CD14-positive monocyte (primary cell): ENCODE data around the gene SLC4A5. TPM values are rescaled to one million over a fixed set of nuclear protein-coding genes. Genes with fewer than 3 reads are reported as not detected.

Source experiments
- DNase-seq, 3 donors: peaks; one replicate each; pipeline ENCODE4 v3.0.0-alpha.2; 2011 to 2022
- H2AFZ ChIP-seq: 2 replicates; pipeline ENCODE4 v1.6.0; 2012; ENCODE audit warnings: mild to moderate bottlenecking, low read depth, low read length, inconsistent platforms; ENCODE audit not compliant: insufficient read depth, poor library complexity, severe bottlenecking
- H3K27ac ChIP-seq, 2 donors: 1 replicate in 1 of 2; 2 replicates in 1 of 2; pipeline ENCODE4 v1.5.1; 2012 to 2013; ENCODE audit warnings: low read length in 2 of 2, control low read depth in 1 of 2, inconsistent platforms in 1 of 2, low read depth in 1 of 2, mild to moderate bottlenecking in 1 of 2
- H3K27me3 ChIP-seq, 2 donors: one replicate each; pipeline versions ENCODE4 v1.6.0 to v1.6.1; 2011 to 2013; ENCODE audit warnings: low read length in 2 of 2; ENCODE audit not compliant: control insufficient read depth in 2 of 2, insufficient read depth in 2 of 2
- H3K36me3 ChIP-seq, 2 donors: replicated peaks in 1 of 2; 1 replicate in 1 of 2; 2 replicates in 1 of 2; pipeline versions ENCODE4 v1.5.1 to v1.6.1; 2012 to 2013; ENCODE audit warnings: low read length in 2 of 2, control low read depth in 1 of 2, inconsistent platforms in 1 of 2, mild to moderate bottlenecking in 1 of 2; ENCODE audit not compliant: insufficient read depth in 2 of 2, control insufficient read depth in 1 of 2
- H3K4me1 ChIP-seq, 2 donors: 1 replicate in 1 of 2; 2 replicates in 1 of 2; pipeline versions ENCODE4 v1.5.1 to v1.6.1; 2012 to 2013; ENCODE audit warnings: low read length in 2 of 2, control low read depth in 1 of 2, inconsistent platforms in 1 of 2, mild to moderate bottlenecking in 1 of 2, moderate library complexity in 1 of 2; ENCODE audit not compliant: insufficient read depth in 2 of 2, control insufficient read depth in 1 of 2
- H3K4me2 ChIP-seq: replicated peaks from 2 replicates; pipeline ENCODE3; 2012; ENCODE audit warnings: low read length, moderate library complexity, mild to moderate bottlenecking; ENCODE audit not compliant: poor library complexity, severe bottlenecking; ENCODE audit errors: extremely low read depth
- H3K4me3 ChIP-seq, 3 experiments: fragments of 200-600 bp in 1 of 3; sonication (generic) in 1 of 3; replicated peaks in 1 of 3; 1 replicate in 2 of 3; 2 replicates in 1 of 3; pipeline ENCODE4 v1.5.1; 2011 to 2013; ENCODE audit warnings: low read length in 3 of 3, mild to moderate bottlenecking in 3 of 3, control low read depth in 2 of 3, low read depth in 2 of 3, inconsistent platforms in 1 of 3, moderate library complexity in 1 of 3
- H3K79me2 ChIP-seq: 2 replicates; pipeline ENCODE4 v1.6.0; 2012; ENCODE audit warnings: mild to moderate bottlenecking, control low read depth, inconsistent platforms, low read length, moderate library complexity; ENCODE audit not compliant: insufficient read depth
- H3K9ac ChIP-seq: 2 replicates; pipeline ENCODE4 v1.6.0; 2017; ENCODE audit warnings: low read length, mild to moderate bottlenecking; ENCODE audit not compliant: insufficient read depth, poor library complexity, severe bottlenecking
- H3K9me3 ChIP-seq, 2 donors: replicated peaks in 1 of 2; 1 replicate in 1 of 2; 2 replicates in 1 of 2; pipeline versions ENCODE4 v1.5.1 to v1.6.1; 2012 to 2013; ENCODE audit warnings: low read length in 2 of 2, control low read depth in 1 of 2; ENCODE audit not compliant: control insufficient read depth in 1 of 2, insufficient read depth in 1 of 2
- H4K20me1 ChIP-seq: 2 replicates; pipeline ENCODE4 v1.6.0; 2012; ENCODE audit warnings: mild to moderate bottlenecking, low read length, control low read depth, moderate library complexity; ENCODE audit not compliant: insufficient read depth
- H3K27ac Mint-ChIP-seq, 7 donors: one replicate each; pipeline ENCODE4 v1.8.0; 2020; ENCODE audit warnings: mild to moderate bottlenecking in 7 of 7, mixed read lengths in 7 of 7, moderate library complexity in 6 of 7, inconsistent platforms in 2 of 7
- H3K27me3 Mint-ChIP-seq, 3 donors: one replicate each; pipeline ENCODE4 v1.8.0; 2021 to 2022; ENCODE audit warnings: low read depth in 3 of 3, mild to moderate bottlenecking in 3 of 3, mixed read lengths in 3 of 3, moderate library complexity in 3 of 3, inconsistent platforms in 1 of 3
- H3K36me3 Mint-ChIP-seq, 2 donors: one replicate each; pipeline ENCODE4 v1.8.0; 2020; ENCODE audit warnings: mixed read lengths in 2 of 2, inconsistent platforms in 1 of 2, mild to moderate bottlenecking in 1 of 2
- H3K4me1 Mint-ChIP-seq: one replicate; pipeline ENCODE4 v1.8.0; 2020; ENCODE audit warnings: mild to moderate bottlenecking, mixed read lengths
- H3K4me3 Mint-ChIP-seq, 2 donors: one replicate each; pipeline ENCODE4 v1.8.0; 2020; ENCODE audit warnings: mild to moderate bottlenecking in 2 of 2, mixed read lengths in 2 of 2, moderate library complexity in 1 of 2
- H3K9me3 Mint-ChIP-seq, 7 donors: one replicate each; pipeline ENCODE4 v1.8.0; 2020 to 2022; ENCODE audit warnings: mixed read lengths in 7 of 7, mild to moderate bottlenecking in 6 of 7, moderate library complexity in 6 of 7, inconsistent platforms in 2 of 7
- WGBS: methylation state at CpG from one replicate; pipeline ENCODE4 v1.1.5; 2013; ENCODE audit warnings: missing lambda C conversion rate; ENCODE audit not compliant: insufficient coverage; 5-methylcytosine and 5-hydroxymethylcytosine counted together
- intact Hi-C, 2 donors: fragments of 100-400 bp; cut with micrococcal nuclease; formaldehyde crosslinking; loops; one replicate each; pipeline versions ENCODE4 v1.15.0 to v1.15.1; 2023
- polyA plus RNA-seq, 3 donors: library from polyadenylated mRNA; depleted of rRNA in 1 of 3; unstranded in 2 of 3; stranded (reverse) in 1 of 3; fragments of 300-500 nt in 2 of 3; fragments of >200 nt in 1 of 3; fragmentation: Illumina TruSeq in 2 of 3; gene quantifications; 1 replicate in 2 of 3; 2 replicates in 1 of 3; pipeline ENCODE4 v1.2.3, GENCODE V29; 2012 to 2021
- TF ChIP-seq, protein P1 (sequence below): fragments of 200-600 bp; IDR thresholded peaks from one replicate; pipeline ENCODE4 v1.8.0; 2022; ENCODE audit warnings: antibody characterized with exemption, mild to moderate bottlenecking

Gene SLC4A5
- polyA plus RNA-seq, 3 donors = 0.10 to 1.1 TPM; not detected in 1

DNA sequence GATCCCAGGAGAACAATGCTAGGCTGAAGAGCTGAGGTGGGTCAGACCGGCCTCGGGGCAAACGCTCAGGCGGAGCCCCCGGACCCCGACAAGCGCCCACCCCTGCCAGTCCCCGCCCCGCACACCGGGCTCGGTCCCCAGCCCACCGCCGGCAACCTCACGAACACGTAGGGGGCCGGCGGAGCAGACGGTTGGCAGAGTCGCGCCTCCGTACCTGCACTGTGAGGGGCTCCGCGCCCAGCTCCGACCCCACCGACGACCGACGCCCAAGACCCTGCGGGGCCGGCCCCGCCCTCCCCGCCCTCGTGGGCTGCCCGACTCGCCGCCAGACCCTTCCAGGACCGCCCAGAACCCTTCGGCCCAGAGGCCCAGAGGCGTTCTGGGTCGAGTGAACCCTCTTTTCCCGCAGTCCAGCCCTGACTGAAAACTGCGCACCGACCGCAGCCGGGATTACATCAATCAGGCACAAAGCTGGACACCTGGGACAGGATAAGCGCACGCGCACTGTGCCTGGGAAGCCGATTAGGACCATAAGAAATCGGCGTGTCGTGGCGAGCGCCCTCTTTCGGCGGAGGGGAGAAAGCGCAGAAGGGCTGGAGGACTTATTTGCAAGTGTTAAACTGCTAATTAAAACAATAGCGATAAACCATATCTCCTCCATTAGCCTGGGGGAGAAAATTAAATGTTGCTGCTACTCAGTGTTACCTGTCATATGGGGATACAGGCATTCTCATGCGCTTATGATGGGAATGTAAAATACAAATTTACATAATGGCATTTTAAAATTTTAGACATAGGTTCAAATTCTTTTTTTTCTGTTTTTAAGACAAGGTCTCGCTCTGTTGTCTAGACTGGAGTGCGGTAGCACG lies 48.6 kb upstream of the SLC4A5 start:
- Mint-ChIP-seq H3K27ac (peak overlapping the region; percentile 96 to 100 (median 99)), H3K9me3 (no peaks in the 10 kb centered on the region), H3K36me3 (no peaks in the 10 kb centered on the region), H3K4me1 (peaks cover 8% of the 10 kb centered on the region), H3K27me3 (no peaks in the 10 kb centered on the region), H3K4me3 (peak overlapping the region; percentile 93 to 95)
- 2% methylated on average over 51 of the region's 62 CpGs for WGBS
- intact Hi-C loops = loop anchor here in 1 of 2 donors (10.0 kb wide), 2 partner anchors 153 to 567 kb away; partner anchors contain the start of gene STAMBP
- Histone ChIP-seq H3K4me2 (peak overlapping the region; percentile 99), H3K27me3 (no peaks in the 10 kb centered on the region), H3K4me3 (peak overlapping the region; percentile 70 to 87 (median 74)), H3K36me3 (no peaks in the 10 kb centered on the region), H4K20me1 (peaks cover 21% of the 10 kb centered on the region), H3K9me3 (no peaks in the 10 kb centered on the region), H3K79me2 (peaks cover 47% of the 10 kb centered on the region), H3K9ac (peak overlapping the region; percentile 91), H3K4me1 (peaks cover 9 to 16% of the 10 kb centered on the region in 2 donors), H2AFZ (peak overlapping the region; percentile 90), H3K27ac (peak overlapping the region; percentile 51 to 93)
- TF ChIP-seq, protein P1, sequence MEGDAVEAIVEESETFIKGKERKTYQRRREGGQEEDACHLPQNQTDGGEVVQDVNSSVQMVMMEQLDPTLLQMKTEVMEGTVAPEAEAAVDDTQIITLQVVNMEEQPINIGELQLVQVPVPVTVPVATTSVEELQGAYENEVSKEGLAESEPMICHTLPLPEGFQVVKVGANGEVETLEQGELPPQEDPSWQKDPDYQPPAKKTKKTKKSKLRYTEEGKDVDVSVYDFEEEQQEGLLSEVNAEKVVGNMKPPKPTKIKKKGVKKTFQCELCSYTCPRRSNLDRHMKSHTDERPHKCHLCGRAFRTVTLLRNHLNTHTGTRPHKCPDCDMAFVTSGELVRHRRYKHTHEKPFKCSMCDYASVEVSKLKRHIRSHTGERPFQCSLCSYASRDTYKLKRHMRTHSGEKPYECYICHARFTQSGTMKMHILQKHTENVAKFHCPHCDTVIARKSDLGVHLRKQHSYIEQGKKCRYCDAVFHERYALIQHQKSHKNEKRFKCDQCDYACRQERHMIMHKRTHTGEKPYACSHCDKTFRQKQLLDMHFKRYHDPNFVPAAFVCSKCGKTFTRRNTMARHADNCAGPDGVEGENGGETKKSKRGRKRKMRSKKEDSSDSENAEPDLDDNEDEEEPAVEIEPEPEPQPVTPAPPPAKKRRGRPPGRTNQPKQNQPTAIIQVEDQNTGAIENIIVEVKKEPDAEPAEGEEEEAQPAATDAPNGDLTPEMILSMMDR = peak; percentile 96
- peak; percentile 92 to 93 (median 93) for DNase-seq

DNA sequence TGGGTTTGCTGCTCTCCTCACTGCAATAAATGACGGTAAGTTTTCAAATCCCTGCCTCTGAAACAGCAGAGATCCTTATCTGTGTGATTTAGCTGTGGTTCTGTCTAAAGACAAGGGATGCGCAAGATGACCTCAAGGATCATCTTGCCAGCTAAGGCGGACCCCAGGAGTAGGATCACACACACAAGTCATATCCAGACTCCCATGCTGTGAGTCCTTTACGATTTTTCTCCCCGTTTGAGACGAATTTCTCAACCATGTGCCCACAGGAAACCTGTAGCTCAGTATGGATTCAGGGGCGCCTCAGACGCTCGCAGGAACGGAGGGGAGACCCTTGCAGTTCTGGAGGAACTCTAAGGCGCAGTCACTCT lies 48.0 kb upstream of the SLC4A5 start:
- H3K27me3 ChIP-seq = no peaks in the 10 kb centered on the region

More for the DNA sequence above, 48.0 kb upstream of the SLC4A5 start:
- peak overlapping the region; percentile 70 to 87 (median 74) for H3K4me3 ChIP-seq
- 2% methylated on average over 10 of the region's 11 CpGs for whole genome bisulfite sequencing
- peak overlapping the region; percentile 90 for H2AFZ ChIP-seq
- H3K4me2 ChIP-seq = peak overlapping the region; percentile 99
- H3K36me3 ChIP-seq = no peaks in the 10 kb centered on the region
- H3K79me2 ChIP-seq = peaks cover 52% of the 10 kb centered on the region
- peaks cover 28% of the 10 kb centered on the region for H4K20me1 ChIP-seq
- H3K9me3 Mint-ChIP-seq = no peaks in the 10 kb centered on the region
- intact Hi-C loops = loop anchor here in 1 of 2 donors (10.0 kb wide), 2 partner anchors 154 to 566 kb away; partner anchors contain the start of gene STAMBP
- DNase-seq = no peak
- H3K9ac ChIP-seq = peak overlapping the region; percentile 91
- no peaks in the 10 kb centered on the region for H3K9me3 ChIP-seq
- H3K4me3 Mint-ChIP-seq = peak overlapping the region; percentile 93 to 95
- peak overlapping the region in 1 of 2 donors; percentile 93 for H3K27ac ChIP-seq
- H3K4me1 Mint-ChIP-seq = peaks cover 8% of the 10 kb centered on the region
- H3K4me1 ChIP-seq = peaks cover 9 to 16% of the 10 kb centered on the region in 2 donors
- peak overlapping the region in 6 of 7 donors; percentile 86 to 100 (median 99) for H3K27ac Mint-ChIP-seq
- no peaks in the 10 kb centered on the region for H3K36me3 Mint-ChIP-seq
- no peaks in the 10 kb centered on the region for H3K27me3 Mint-ChIP-seq
- TF ChIP-seq, protein P1 = no peak
